CD8-positive, alpha-beta memory T cell (primary cell): ENCODE measurements around the gene SIGMAR1. TPM values are rescaled to one million over a fixed set of nuclear protein-coding genes. Genes with fewer than 3 reads are reported as not detected.
A peak's percentile ranks its signal among the peaks of the same experiment; 100 is the strongest.

Experiments
- CTCF ChIA-PET: fragments of 350-600 bp; sonication (Branson Sonifier 250); formaldehyde crosslinking; loops from one replicate; lab custom pipeline; 2021; ENCODE audit warnings: antibody characterized with exemption; lab: Charles Lee
- POLR2A ChIA-PET: fragments of 350-600 bp; sonication (Branson Sonifier 250); formaldehyde crosslinking; loops from one replicate; lab custom pipeline; 2021; ENCODE audit warnings: antibody characterized with exemption; lab: Charles Lee
- DNase-seq, 5 donors: peaks; one replicate each; pipeline versions ENCODE4 v3.0.0 to v3.0.0-alpha.2; 2020 to 2022; ENCODE audit warnings: mixed read lengths in 1 of 5
- H3K27ac ChIP-seq: one replicate; pipeline ENCODE4 v1.7.0; 2013; ENCODE audit warnings: low read depth, mild to moderate bottlenecking, low read length, moderate library complexity
- H3K27me3 ChIP-seq: 2 replicates; pipeline ENCODE4 v1.7.0; 2013; ENCODE audit warnings: low read length, mild to moderate bottlenecking; ENCODE audit not compliant: insufficient read depth, poor library complexity, severe bottlenecking
- H3K36me3 ChIP-seq: 2 replicates; pipeline ENCODE4 v1.7.0; 2013; ENCODE audit warnings: mild to moderate bottlenecking, low read length, moderate library complexity; ENCODE audit not compliant: insufficient read depth
- H3K4me1 ChIP-seq: 2 replicates; pipeline ENCODE4 v1.7.0; 2013; ENCODE audit warnings: mild to moderate bottlenecking, low read length, moderate library complexity; ENCODE audit not compliant: insufficient read depth
- H3K4me3 ChIP-seq: 2 replicates; pipeline ENCODE4 v1.7.0; 2013; ENCODE audit warnings: mild to moderate bottlenecking, low read length
- H3K9me3 ChIP-seq: 2 replicates; pipeline ENCODE4 v1.7.0; 2013; ENCODE audit warnings: mild to moderate bottlenecking, low read length
- H3K27ac Mint-ChIP-seq, 8 donors: one replicate each; pipeline ENCODE4 v1.8.0; 2020 to 2021; ENCODE audit warnings: mixed read lengths in 8 of 8, mild to moderate bottlenecking in 6 of 8, inconsistent platforms in 3 of 8, moderate library complexity in 3 of 8
- H3K27me3 Mint-ChIP-seq, 2 donors: one replicate each; pipeline ENCODE4 v1.8.0; 2020 to 2021; ENCODE audit warnings: mixed read lengths in 2 of 2, mild to moderate bottlenecking in 1 of 2, moderate library complexity in 1 of 2
- H3K36me3 Mint-ChIP-seq, 3 donors: one replicate each; pipeline ENCODE4 v1.8.0; 2020 to 2021; ENCODE audit warnings: mixed read lengths in 3 of 3, inconsistent platforms in 1 of 3, mild to moderate bottlenecking in 1 of 3
- H3K4me1 Mint-ChIP-seq, 3 donors: one replicate each; pipeline ENCODE4 v1.8.0; 2020 to 2021; ENCODE audit warnings: mixed read lengths in 3 of 3, inconsistent platforms in 1 of 3, mild to moderate bottlenecking in 1 of 3
- H3K4me3 Mint-ChIP-seq, 7 donors: one replicate each; pipeline ENCODE4 v1.8.0; 2020 to 2021; ENCODE audit warnings: mixed read lengths in 7 of 7, mild to moderate bottlenecking in 6 of 7, moderate library complexity in 4 of 7, inconsistent platforms in 2 of 7
- H3K9me3 Mint-ChIP-seq, 5 donors: one replicate each; pipeline ENCODE4 v1.8.0; 2020 to 2022; ENCODE audit warnings: mixed read lengths in 5 of 5, mild to moderate bottlenecking in 3 of 5, moderate library complexity in 2 of 5, inconsistent platforms in 1 of 5
- polyA plus RNA-seq: library from polyadenylated mRNA; unstranded; fragments of 300-500 nt; fragmentation: Illumina TruSeq; gene quantifications from one replicate; pipeline ENCODE4 v1.2.3, GENCODE V29; 2021
- total RNA-seq, 2 experiments: library from RNA; stranded (reverse); gene quantifications; one replicate each; pipeline ENCODE4 v1.2.3, GENCODE V29; 2021

The SIGMAR1 gene
- total and polyA plus RNA-seq, 3 experiments from 2014 or later: 95.4 to 141 (median 138) TPM

- peak within 1 kb of the TSS; percentile 85 for H3K27ac ChIP-seq
- ChIA-PET CTCF (interaction anchor here (0.6 to 1.9 kb wide), 14 partner anchors 8 to 233 kb away, joined by 3 to 29 read pairs (median 6); partner anchors contain the start of genes CCL27, DCTN3, GALT and SIGMAR1), POLR2A (interaction anchor here (0.6 to 1.6 kb wide), 8 partner anchors 8 to 53 kb away, joined by 3 to 13 read pairs (median 5); partner anchors contain the start of genes DCTN3, GALT and SIGMAR1)
- H3K36me3 ChIP-seq: peaks cover 6% of the 10 kb centered on the region
- peaks cover 22% of the 10 kb centered on the region for H3K4me1 ChIP-seq
- Mint-ChIP-seq H3K4me3 (peak within 1 kb of the TSS; percentile 85 to 94 (median 88)), H3K9me3 (no peaks in the 10 kb centered on the region), H3K36me3 (peaks cover 0 to 47% (median 12%) of the 10 kb centered on the region in 3 donors), H3K27ac (peak within 1 kb of the TSS; percentile 88 to 99 (median 93)), H3K27me3 (peaks cover 0 to 2% of the 10 kb centered on the region in 2 donors), H3K4me1 (peaks cover 22 to 32% (median 26%) of the 10 kb centered on the region in 3 donors)
- H3K4me3 ChIP-seq: peak within 1 kb of the TSS; percentile 90
- no peaks in the 10 kb centered on the region for H3K27me3 ChIP-seq
- DNase-seq: peak; percentile 79 to 88 (median 86)
- no peaks in the 10 kb centered on the region for H3K9me3 ChIP-seq
Observed at GRCh38 chr9:34611811-34612787, 25.5 kb downstream of the SIGMAR1 start, which contains the start of gene RPP25L. Gene RPP25L (minus strand): TSS chr9:34612097. CDS start chr9:34611296, 801 bp downstream.

DNA sequence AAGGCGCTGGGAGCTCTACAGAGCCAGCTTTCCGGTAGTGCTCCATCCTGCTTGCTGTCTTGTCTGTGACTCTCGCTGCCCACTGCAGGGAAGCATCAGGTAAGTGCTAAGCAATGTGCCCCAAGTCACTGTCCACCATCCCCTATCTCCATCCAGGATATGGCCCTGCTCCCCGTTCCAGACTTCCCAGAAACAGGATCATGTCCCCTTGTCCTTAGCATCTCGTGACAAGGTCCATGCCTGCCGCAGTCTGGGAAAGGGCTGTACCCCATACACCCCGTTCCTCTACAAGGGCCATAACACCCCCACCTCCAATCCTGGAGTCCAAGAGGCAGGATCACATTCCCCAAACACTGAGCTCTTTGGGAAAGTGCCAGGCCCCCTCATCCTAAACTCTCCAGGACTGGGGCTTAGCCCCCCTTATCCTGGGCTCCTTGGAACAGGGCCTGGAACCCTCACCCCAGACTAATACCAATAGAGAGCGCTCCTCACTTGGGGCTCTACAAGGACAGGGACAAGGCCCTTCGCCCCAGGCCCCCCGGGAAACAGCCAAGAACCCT, 26.3 kb downstream of the SIGMAR1 start:
- Histone ChIP-seq H3K4me1 (peaks cover 22% of the 10 kb centered on the region), H3K27me3 (no peaks in the 10 kb centered on the region), H3K4me3 (peak overlapping the region; percentile 90), H3K9me3 (no peaks in the 10 kb centered on the region), H3K36me3 (peaks cover 3% of the 10 kb centered on the region), H3K27ac (peak overlapping the region; percentile 85)
- Mint-ChIP-seq H3K4me1 (peaks cover 22 to 32% (median 26%) of the 10 kb centered on the region in 3 donors), H3K9me3 (no peaks in the 10 kb centered on the region), H3K27me3 (peaks cover 0 to 2% of the 10 kb centered on the region in 2 donors), H3K27ac (peak overlapping the region; percentile 88 to 99 (median 93)), H3K36me3 (peaks cover 0 to 40% (median 7%) of the 10 kb centered on the region in 3 donors), H3K4me3 (peak overlapping the region; percentile 85 to 94 (median 88))
- peak in 1 of 5 donors; percentile 17 for DNase-seq
- ChIA-PET POLR2A (interaction anchor here (0.6 to 1.6 kb wide), 5 partner anchors 9 to 50 kb away, joined by 3 to 7 read pairs (median 5); partner anchors contain the start of genes DCTN3, GALT and SIGMAR1), CTCF (interaction anchor here (0.6 to 1.9 kb wide), 5 partner anchors 9 to 232 kb away, joined by 3 to 29 read pairs (median 6); partner anchors contain the start of gene DCTN3)

GRCh38 chr9:34610434-34611206, 27.0 kb downstream of the SIGMAR1 start:
- Histone ChIP-seq H3K27me3 (no peaks in the 10 kb centered on the region), H3K4me3 (peak overlapping the region; percentile 90), H3K27ac (no peak overlapping the region), H3K9me3 (no peaks in the 10 kb centered on the region), H3K4me1 (peaks cover 22% of the 10 kb centered on the region), H3K36me3 (no peaks in the 10 kb centered on the region)
- H3K36me3 Mint-ChIP-seq: peaks cover 0 to 33% (median 4%) of the 10 kb centered on the region in 3 donors
- H3K27me3 Mint-ChIP-seq: peaks cover 0 to 2% of the 10 kb centered on the region in 2 donors
- peak overlapping the region in 6 of 7 donors; percentile 65 to 94 (median 86) for H3K4me3 Mint-ChIP-seq
- POLR2A ChIA-PET: interaction anchor here (0.6 to 1.6 kb wide), 5 partner anchors 10 to 51 kb away, joined by 3 to 7 read pairs (median 5); partner anchors contain the start of genes DCTN3, GALT and SIGMAR1
- H3K4me1 Mint-ChIP-seq: peaks cover 22 to 32% (median 26%) of the 10 kb centered on the region in 3 donors
- H3K27ac Mint-ChIP-seq: peak overlapping the region in 5 of 8 donors; percentile 48 to 95 (median 81)
- CTCF ChIA-PET: interaction anchor here (0.6 to 1.9 kb wide), 5 partner anchors 10 to 232 kb away, joined by 3 to 29 read pairs (median 6); partner anchors contain the start of gene DCTN3
- H3K9me3 Mint-ChIP-seq: no peaks in the 10 kb centered on the region
- no peak for DNase-seq

DNA sequence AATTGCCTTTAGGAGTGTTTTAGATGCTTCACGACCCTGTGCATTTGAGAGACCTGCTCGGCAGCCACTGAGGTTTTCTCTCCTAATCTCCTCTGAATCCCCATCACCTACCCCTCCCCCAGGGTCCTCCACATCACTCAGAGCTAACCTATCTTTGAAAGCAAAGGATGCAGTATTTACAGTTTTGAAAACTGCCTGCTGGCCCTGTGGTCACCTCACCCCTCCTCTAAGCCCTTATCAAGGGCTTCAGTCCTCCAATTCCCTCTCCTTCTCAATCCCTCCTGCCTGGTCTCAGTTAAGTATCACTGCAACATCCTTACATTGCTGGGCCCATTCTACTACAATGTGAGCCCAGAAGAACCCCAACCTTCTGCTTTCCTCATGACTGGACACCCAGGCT, 30.3 kb downstream of the SIGMAR1 start:
- peaks cover 14 to 23% (median 20%) of the 10 kb centered on the region in 3 donors for H3K4me1 Mint-ChIP-seq
- ChIA-PET POLR2A (no interaction called here), CTCF (interaction anchor here (1.3 to 6.9 kb wide), 3 partner anchors 10 to 27 kb away, joined by 7 to 47 read pairs (median 7); no protein-coding TSS in a partner anchor)
- Histone ChIP-seq H3K9me3 (no peaks in the 10 kb centered on the region), H3K27ac (no peak overlapping the region), H3K27me3 (no peaks in the 10 kb centered on the region), H3K4me3 (no peak overlapping the region), H3K36me3 (no peaks in the 10 kb centered on the region), H3K4me1 (peaks cover 13% of the 10 kb centered on the region)
- no peak overlapping the region for H3K4me3 Mint-ChIP-seq
- peaks cover 0 to 11% (median 4%) of the 10 kb centered on the region in 3 donors for H3K36me3 Mint-ChIP-seq
- H3K27ac Mint-ChIP-seq: no peak overlapping the region
- no peak for DNase-seq
- no peaks in the 10 kb centered on the region for H3K9me3 Mint-ChIP-seq
- H3K27me3 Mint-ChIP-seq: no peaks in the 10 kb centered on the region

DNA sequence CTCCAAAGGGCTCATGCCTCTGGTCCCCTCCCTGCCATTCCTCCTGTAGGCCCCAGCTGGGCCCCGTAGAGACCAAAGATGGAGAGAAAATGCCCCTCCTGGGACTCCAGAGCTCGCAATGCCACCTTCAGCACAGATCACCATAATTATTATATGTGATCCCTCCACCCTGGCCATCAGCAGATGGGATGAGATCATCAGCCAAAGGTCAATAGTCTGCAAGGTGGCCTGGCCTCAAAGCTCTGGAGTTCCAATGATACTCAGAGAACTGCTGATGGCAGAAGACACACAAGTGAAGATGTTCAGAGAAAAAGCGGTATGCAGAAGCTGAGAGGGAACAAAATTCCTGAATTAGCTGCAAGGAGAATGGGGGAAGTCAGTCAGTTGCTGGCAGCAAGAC, 30.7 kb downstream of the SIGMAR1 start:
- H3K4me1 Mint-ChIP-seq: peaks cover 13 to 21% (median 17%) of the 10 kb centered on the region in 3 donors

GRCh38 chr9:34606190-34606589, 31.4 kb downstream of the SIGMAR1 start:
- CTCF ChIA-PET: interaction anchor here (0.7 to 6.9 kb wide), 4 partner anchors 9 to 28 kb away, joined by 3 to 47 read pairs (median 7); no protein-coding TSS in a partner anchor
- H3K27ac Mint-ChIP-seq: no peak overlapping the region

More for the DNA sequence above, 30.7 kb downstream of the SIGMAR1 start:
- Mint-ChIP-seq H3K27ac (no peak overlapping the region), H3K4me3 (no peak overlapping the region), H3K27me3 (no peaks in the 10 kb centered on the region), H3K36me3 (peaks cover 0 to 9% (median 4%) of the 10 kb centered on the region in 3 donors), H3K9me3 (no peaks in the 10 kb centered on the region)
- no peak for DNase-seq
- H3K4me1 ChIP-seq: peaks cover 11% of the 10 kb centered on the region
- no peak overlapping the region for H3K27ac ChIP-seq
- CTCF ChIA-PET: interaction anchor here (1.3 to 6.9 kb wide), 3 partner anchors 11 to 27 kb away, joined by 7 to 47 read pairs (median 7); no protein-coding TSS in a partner anchor
- no peak overlapping the region for H3K4me3 ChIP-seq
- POLR2A ChIA-PET: no interaction called here
- no peaks in the 10 kb centered on the region for H3K9me3 ChIP-seq
- no peaks in the 10 kb centered on the region for H3K36me3 ChIP-seq
- H3K27me3 ChIP-seq: no peaks in the 10 kb centered on the region

More at GRCh38 chr9:34606190-34606589, 31.4 kb downstream of the SIGMAR1 start:
- H3K4me3 Mint-ChIP-seq: no peak overlapping the region
- peaks cover 0 to 4% (median 2%) of the 10 kb centered on the region in 3 donors for H3K36me3 Mint-ChIP-seq
- Histone ChIP-seq H3K36me3 (no peaks in the 10 kb centered on the region), H3K9me3 (no peaks in the 10 kb centered on the region), H3K27ac (no peak overlapping the region), H3K27me3 (no peaks in the 10 kb centered on the region), H3K4me3 (no peak overlapping the region), H3K4me1 (peaks cover 7% of the 10 kb centered on the region)
- no peaks in the 10 kb centered on the region for H3K9me3 Mint-ChIP-seq
- POLR2A ChIA-PET: no interaction called here
- DNase-seq: no peak
- peaks cover 6 to 15% (median 12%) of the 10 kb centered on the region in 3 donors for H3K4me1 Mint-ChIP-seq
- H3K27me3 Mint-ChIP-seq: no peaks in the 10 kb centered on the region
